ENCODE results near the gene EEFSEC.
"Not testable (repeated sequence)": the region's sequence is repeated elsewhere in the genome, so short reads cannot be mapped to it uniquely, and the experiment has no call there.

EEFSEC gene

DNA sequence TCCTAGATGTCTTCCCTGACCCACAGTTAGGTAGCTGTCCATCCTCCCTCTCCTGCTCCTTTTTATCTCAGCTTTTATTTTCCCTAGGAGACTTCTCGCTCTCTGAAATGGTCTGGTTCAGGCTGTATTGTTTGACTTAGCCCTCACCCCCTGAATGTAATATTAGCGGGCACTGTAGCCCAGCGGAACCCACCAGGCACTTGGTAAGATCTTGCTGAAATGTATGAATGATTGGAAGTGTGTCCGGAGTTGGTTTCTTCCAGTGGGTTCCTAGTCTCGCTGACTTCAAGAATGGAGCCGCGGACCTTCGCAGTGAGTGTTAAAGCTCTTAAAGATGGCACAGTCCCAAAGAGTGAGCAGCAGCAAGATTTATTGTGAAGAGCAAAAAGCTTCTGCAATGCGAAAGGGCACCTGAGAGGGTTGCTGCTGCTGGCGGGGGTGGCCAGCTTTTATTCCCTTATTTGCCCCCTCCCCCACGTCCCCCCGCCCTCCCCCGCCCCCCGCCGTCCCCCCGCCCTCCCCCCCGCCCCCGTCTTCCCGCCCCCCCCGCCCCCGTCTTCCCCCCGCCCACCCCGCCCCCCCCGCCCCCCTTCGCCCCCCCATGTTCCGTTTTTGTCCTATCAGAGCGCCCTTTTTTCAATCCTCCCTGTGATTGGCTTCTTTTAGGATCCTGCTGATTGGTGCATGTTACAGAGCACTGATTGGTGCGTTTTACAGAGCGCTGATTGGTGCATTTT lies 694 bp upstream of the EEFSEC start:
- peak in 1 of 3 experiments; percentile 42 for DNase-seq

DNA sequence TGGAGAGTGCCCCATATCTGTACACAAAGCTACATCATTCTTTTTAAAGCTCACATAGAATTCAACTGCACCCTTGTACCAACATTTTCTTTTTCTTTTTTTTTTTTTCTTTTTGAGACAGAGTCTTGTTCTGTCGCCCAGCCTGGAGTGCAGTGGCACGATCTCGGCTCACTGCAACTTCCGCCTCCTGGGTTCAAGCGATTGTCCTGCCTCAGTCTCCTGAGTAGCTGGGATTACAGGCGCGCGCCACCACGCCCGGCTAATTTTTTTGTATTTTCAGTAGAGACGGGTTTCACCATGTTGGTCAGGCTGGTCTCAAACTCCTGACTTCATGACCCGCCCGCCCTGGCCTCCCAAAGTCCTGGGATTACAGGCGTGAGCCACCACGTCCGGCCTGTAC lies 1.1 kb downstream of the EEFSEC start:
- DNase-seq = not testable (repeated sequence)

DNA sequence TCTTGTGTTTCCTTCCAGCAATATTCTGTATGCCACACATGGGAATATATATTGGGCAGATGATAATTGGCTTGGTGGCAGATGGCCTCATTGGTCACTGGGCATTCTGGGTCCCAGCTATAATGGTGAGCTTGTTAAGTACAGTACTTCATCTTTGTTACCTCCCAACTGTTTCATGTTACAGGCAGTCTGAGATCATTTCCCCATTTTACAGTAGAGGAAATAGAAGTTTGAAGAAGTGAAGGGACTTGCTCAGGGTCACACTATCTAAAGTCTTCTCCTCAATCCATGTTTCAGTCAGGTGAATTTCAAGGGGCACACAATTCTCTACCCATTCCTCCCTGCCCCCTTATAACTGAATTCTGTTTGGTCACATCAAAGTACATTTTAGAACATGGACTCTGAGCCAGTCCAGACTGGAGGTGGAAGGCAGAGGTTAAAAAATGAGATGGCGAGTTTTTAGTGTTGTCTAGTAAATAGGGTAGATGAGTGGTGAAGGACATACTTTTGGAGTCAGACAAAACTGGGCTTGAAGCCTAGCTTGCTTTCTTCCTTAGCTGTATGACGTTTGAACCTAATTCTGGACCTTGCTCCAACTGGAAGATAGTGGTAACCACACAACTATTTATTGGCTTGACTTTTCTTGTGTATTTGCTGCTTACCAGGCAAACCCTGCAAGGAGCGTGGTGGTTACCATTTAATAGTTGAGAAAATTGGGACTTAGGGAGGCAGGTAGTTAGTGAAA lies 2.5 kb downstream of the EEFSEC start:
- DNase-seq = no peak

DNA sequence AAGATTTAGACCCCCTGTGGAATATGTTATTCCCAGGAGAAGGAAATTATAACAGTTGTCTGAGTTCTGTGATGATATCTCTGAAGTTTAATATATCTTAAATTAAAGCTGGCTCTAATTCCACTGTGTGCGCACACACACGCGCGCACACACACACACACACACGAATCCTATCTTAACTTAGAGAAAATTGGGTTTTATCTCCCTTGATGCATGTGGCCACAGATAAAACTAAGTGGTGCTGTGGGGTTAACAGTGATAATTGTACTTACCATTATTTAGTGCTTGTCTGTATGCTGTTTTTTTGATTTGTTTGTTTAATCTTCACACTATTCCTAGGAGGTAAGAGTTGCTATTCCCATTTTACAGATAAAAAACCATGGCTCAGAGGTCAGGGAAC lies 7.4 kb downstream of the EEFSEC start:
- no peak for DNase-seq

DNA sequence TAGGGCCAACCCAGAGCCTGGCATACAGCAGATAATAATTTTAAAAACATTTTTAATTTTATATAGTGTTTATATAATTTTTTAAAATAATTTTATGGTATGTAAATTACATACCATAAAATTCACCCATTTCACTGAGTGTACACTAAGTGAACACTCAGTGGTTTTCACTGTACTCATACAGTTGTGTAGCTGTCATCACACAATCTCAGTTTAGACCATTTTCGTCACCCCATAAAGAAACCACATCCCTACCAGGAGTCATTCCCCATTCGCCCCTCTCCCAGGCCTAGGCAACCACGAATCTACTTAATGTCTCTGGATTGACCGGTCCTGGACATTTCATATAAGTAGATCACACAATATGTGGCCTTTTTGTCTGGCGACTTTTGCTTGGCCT lies 10.2 kb downstream of the EEFSEC start:
- no peak for DNase-seq

DNA sequence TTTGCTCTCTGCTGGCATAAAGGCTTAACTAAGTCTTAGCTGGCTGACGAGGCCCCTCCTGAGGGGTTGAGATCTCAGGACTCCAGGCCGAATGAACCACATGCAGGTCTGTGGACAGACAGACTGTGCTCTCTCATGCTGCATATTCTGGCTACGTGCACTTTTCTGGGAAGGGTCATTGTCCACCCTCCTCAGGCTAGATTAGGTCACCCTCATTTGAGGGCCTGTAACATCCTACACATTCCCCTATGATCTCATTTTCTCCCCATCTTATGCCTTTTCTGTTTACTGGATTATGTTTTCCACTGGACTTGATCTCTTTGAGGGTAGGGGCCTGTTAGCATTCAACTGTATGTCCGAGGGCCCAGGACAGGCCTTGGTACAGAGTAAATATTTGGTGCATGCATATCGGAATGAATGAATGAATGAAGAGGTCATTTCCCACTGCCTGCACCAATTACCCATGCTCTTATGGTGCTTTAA lies 13.7 kb downstream of the EEFSEC start:
- no peak for DNase-seq

DNA sequence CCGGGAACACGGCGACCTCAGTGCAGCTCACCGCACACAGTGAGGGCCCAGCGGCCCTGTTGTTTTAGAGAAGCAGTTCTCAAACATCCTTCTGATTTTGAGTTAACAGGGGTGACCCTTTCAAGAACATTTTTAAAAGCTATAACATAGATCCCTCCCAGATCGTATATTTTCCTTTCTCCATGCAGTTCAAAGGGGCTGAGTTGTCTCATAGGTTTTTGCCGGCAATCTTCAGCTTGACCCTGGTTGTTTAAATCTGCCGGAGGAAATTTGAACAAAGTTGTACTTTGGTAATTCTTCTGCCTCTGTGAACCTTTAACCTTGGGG lies 14.3 kb downstream of the EEFSEC start:
- no peak for DNase-seq

DNA sequence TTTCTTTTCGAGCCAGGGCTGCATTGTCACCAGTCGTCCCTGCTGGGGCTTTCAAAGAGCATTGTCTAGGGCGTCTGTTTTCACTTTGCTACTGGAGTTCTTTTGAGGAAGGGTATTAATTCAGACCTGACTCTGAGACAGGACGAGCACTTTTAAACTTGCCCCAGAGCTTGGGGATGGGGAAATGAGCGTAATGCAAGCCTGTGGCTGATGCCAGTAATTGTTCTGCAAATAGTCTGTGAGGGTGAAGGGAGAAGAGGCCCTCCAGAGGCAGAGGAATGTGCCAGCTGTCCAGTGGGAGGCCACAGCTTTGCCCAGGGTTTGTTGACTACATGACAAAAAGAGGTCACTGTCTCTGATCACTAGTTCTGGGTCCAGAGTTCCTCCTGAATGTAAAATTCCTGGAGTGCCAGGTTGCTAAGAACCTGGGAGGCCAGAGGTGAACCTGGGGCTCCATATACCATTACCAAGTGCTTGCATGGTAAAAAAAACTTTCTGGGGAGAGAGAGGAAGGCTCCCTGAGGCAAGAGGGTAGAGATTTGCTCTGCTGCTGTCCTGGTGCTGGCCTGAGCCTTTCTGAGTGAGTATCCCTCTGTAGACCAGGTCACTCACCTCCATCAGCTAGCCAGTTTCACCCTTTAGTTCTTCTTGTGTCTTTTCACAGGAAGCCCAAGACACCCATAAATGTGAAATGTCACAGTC lies 14.8 kb downstream of the EEFSEC start:
- no peak for DNase-seq

DNA sequence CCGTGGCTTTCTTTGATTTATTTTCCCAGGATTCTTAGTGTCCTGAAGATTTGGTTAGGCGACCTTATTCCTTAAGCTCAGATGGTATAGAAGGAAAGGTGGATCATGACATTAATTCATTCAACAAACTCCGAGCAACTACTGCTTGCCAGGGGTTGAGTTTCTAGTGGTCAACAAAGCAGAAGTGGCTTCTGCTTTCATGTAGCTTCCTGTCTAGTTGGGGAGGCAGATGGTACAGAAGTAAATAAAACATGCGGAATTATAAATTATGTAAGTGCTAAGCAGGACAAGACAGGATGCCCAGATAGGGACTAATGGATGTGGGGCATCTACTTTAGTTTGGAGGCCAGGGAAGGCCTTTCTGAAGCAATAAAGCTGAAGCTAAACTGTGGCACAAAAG lies 15.6 kb downstream of the EEFSEC start:
- no peak for DNase-seq

DNA sequence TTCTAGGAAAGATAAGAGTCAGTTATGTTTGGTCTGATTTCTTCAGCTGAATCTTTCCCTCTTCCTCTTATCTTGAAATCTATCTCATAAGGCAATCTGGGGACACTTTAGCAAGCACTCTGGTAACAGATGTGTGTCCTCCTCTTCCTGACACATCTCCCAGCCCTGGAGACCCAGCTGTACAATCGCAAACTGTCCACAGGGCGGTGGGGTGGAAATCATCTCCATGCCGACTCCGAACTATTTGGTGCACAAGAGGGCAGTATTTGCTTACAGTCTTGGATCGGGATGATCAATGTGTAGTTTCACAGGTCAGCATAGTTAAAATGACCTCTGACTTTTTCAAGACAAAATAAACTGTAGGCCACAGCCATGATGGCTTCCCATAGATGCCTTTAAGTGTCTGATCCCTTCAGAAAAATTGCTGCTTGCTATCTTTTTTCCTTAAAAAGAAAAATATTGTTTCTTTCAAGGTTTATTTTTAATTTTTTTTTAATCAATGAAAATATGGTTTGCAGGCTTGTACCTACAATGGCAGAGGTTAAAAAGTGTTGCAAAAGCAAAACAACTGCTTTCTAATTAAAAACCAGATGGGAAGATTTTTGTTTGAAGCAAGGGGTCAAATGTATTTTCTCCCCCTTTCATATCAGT lies 17.7 kb downstream of the EEFSEC start:
- DNase-seq = peak; percentile 14 to 94 (median 79)

DNA sequence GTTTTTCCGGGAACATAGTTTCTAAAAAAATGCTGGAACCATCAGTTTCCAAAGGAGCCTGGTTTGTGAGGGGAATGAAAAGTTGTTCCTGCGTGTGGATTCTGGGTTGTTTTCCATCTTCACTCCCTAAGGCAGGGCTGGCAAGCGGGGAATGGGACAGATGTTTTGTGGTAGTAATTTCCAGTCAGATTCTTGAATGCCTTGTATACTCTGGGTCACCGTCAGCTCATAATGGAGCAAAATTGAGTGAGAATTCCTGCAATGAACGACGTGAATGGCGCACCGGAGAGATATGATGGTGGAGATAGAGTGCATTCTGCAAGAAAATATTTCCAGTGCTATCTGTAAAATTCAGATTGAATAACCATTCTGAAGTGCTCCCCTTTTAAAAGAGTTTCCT lies 19.9 kb downstream of the EEFSEC start:
- DNase-seq = no peak

DNA sequence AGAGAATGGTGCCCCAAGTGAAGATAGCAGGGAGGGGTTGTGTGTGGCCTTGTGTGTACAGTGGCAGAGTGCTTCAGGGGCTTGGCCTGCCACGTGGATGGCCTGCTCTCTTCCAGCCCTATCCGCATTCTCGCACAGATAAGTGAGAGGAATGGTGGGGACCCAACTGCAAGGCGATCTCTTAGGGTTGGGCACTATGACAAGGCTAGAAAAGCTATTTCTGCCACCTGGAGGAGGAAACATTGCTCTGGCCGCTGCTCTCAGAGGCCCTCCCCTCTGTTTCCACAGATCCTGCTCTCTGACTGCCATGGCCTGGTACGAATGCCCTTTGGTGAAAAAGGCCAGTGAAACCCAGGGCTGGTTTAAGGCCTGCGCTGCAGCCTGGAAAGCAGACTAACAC lies 20.6 kb downstream of the EEFSEC start:
- no peak for DNase-seq

DNA sequence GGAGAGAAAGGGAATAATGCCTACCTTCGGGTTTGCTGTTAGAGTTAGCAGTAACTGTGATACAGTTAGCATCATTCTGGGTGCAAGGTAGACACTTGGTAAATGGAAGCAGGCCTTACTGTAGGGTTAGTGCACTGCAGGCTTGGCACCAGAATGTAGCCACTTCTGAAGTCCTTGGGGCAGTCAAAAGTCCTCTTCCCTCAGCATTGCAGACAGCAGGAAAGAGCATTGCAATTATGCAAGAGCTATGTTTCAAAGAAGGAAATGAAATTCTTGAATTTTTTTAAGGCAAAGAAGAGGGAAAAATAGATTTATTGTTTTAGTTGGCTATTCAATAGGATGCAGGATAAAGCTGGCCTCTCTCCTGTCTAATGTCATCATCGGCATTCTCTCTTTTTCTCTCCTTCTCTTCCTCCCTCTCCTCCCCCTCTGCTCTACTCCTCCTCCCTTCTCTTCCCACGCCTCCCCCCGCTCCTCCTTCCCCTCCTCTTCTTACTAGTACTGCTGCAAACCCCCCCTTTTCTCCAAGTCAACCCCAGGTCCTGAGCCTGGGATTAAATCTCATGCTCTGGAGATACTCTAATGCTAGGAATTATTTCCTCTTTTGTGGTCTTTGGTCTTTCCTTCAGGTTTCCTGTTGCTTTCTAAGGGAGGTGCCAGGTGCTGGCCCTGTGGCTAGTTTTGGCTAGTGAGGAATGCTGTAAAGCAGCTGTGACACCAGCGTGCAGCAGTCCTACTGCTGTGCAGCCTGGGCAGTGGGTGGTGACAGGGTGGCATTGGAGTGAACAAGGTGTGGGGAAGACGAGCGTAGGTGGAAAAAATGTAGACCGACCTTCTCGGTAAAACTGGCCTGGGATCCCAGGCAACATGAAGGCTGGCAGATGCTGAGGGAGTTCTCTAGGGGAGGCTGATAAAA lies 21.7 kb downstream of the EEFSEC start:
- no peak for DNase-seq

DNA sequence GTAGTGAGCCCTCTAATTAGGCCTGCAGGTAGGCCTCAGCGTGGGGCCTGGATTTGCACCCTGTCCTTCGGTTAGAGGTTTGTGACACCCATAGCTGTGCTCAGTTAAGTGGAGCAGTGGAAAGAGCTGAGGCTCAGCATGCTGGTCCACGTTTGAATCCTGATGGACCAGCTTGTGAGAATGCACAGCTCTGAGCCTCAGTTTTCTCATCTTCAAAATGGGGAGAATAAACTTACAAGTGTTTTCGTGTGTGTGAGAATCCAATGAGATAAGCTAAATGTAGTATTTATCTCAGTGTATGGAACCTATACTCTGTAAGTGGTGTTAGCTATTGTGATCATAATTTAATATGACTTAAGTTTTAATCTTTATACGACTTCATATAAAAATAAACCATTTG lies 22.5 kb downstream of the EEFSEC start:
- DNase-seq = no peak

DNA sequence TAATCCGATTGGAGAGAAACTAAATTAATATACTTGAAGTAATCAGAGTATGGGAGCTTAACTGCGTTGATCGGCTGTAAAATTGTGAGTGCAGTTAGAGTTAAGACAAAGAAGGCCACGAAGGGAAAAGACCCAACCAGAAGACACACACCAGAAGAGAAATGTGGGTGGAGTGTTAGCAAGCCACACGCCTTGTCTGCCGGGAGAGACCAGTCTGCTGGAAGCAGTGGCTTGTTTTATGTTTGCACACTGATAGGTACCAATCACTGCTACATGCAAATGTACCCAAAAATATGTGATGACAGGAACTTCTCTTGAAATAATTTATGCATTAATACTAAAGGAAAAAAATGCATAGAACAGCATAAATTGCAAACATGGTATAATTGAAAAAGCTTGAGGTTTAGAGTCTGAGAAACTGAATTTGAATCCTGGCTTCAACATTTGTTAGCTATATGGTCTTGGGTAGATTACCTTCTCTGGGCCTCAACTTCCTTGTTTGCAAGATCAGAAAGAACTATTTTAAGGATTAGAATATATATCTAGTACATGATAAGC lies 23.1 kb downstream of the EEFSEC start:
- DNase-seq = no peak

DNA sequence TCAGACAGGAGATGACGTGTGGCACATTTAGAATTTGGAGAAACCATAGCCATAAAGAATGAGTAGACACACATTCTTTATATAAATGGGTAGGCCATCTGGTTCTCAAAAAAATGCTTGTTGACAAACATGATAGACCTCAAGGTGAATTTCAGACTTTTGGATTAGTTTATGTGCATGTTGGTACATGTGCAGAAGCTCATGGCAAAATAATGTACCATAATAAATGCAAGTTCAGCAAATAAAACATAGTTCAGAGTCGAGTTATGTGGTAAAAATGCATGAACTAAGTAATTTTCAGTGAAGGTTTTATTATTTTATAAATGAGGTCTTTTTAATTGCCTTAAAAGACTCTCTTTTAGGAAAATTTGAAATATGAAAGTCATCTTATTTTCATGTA lies 24.6 kb downstream of the EEFSEC start:
- no peak for DNase-seq

DNA sequence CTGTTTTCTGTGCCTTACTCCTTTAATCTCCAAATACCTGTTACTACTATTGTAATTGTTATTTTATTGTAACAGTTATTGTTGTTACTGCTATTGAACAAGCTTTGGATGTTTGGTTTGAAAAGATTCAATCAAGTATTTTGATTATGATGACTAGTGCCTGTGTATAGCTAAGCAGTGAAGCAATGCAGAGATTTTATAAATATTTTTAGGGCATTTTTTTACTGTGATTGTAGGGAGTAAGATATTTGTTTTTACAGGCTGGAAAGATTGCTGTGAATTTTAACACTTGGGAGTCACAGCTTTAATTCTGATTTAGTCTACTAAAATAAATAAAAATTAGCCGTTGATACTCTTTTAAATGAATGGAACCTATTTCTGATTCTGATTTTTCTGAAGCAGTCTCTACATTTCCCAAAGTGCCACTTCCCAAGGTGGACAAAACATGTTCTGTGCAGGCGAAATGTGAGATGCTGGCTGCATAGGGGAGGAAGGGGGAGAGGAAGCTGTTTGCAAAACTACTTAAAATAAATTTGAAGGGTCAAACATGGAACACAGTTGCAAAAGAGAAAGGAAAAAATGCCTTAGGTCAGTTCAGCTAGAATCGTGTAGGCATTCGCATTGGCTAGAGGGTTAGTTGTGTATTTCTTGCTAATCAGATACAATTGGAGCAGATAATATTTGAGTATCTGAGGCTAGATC lies 25.7 kb downstream of the EEFSEC start:
- peak in 2 of 3 experiments; percentile 10 to 16 for DNase-seq

DNA sequence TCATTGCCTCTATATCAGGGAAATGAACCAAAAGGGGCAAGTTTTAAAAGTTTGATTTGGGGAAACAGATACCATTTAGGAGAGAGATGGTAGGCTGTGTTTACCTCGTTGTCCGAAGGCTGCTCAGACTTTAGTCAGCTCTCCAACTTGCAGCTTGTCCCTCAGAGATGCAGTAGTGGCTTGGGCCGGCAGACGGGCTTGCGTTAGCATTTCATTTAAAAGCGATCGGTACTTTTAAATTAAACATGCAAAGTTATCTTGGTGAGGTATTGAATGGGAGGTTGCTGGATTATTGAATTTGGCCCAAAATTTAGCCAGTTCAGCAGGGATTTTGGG lies 26.2 kb downstream of the EEFSEC start:
- no peak for DNase-seq

DNA sequence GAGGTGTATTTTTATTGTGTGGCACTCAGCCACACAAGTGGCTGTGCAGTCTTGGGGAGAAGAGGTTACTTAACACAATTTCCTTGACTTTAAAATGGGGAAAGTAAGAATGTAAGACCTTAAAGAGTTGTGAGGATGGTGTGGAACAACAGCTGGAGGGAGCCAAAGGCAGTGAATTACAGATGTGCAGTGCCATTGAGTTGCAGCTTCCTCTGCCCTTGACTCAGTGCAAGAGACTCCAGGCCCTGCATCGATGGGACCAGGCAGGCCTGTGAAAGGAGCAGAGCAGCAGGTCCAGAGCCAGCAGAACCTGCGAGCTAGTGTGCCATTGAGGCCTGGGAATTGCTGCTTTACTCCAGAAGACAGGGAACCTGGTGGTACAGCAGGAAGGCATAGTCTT lies 27.2 kb downstream of the EEFSEC start:
- peak in 1 of 3 experiments; percentile 40 for DNase-seq

DNA sequence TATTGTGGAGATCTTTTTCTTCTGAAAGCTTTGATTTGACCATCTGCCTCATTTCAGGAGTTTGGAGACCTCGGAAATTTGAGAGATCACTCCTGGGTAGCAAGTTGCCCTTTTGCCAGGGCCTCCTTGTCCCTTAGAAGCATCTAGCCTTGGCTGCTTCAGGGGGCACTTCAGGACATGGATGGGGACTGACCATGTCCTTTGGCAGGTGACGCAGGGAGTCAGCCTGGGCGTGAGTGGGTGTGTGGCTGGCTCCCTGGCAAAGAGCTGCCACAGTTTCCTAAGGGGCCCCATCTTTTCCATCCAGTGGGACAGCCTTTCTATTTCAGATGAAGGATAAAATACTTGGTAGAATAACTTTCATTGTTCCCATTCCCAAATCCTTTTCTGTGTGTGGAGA lies 27.6 kb downstream of the EEFSEC start:
- no peak for DNase-seq

DNA sequence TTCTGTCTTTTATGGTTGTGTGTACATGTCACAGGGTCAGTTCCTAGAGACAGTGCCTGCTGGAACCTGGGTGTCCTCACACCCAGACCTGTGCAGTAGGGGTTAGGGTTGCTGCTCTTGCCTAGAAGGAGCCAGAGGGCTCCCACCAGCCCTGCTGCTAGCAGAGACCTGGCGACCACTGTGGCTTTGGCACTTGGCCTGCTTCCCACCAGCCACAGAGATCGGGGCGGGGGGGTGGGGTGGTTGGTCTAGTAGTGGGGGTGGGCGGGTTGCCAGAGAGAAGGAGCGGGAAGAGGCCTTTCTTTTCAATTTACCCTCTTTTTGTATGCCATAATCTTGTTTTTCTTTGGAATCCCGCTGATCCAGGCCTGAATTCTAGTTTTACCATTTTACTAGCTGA lies 29.4 kb downstream of the EEFSEC start:
- DNase-seq = no peak

Measured in NCI-H1417 (cell line).